GM04503 (cell line): Measurements from ENCODE around the gene ASCL2.

Experiments
- DNase-seq: peaks from one replicate; pipeline ENCODE4 v3.0.0-alpha.2; 2012; ENCODE audit warnings: low read depth

The ASCL2 gene

GRCh38 chr11:2270322-2271076 is at the start of gene ASCL2:
Gene ASCL2 (minus strand): TSS chr11:2270588. CDS start chr11:2270332, 256 bp downstream.
- DNase-seq, result no peak

- DNase-seq, result no peak
These were observed 49.5 kb upstream of the ASCL2 start for GRCh38 chr11:2319791-2320472.

GRCh38 chr11:2318707-2319106 is 48.3 kb upstream of the ASCL2 start:
- no peak for DNase-seq

- DNase-seq, result no peak
These were observed 47.7 kb upstream of the ASCL2 start for GRCh38 chr11:2318123-2318522.

- no peak for DNase-seq
These were observed 47.1 kb upstream of the ASCL2 start for GRCh38 chr11:2317354-2318050.

GRCh38 chr11:2316963-2317244 is 46.5 kb upstream of the ASCL2 start:
- DNase-seq, result no peak

GRCh38 chr11:2316169-2316962 is 46.0 kb upstream of the ASCL2 start:
- no peak for DNase-seq

GRCh38 chr11:2315395-2316168 is 45.2 kb upstream of the ASCL2 start:
- no peak for DNase-seq

- peak; percentile 40 for DNase-seq
These were observed 44.4 kb upstream of the ASCL2 start for GRCh38 chr11:2314525-2315394.

GRCh38 chr11:2314136-2314524 is 43.7 kb upstream of the ASCL2 start:
- no peak for DNase-seq

- DNase-seq, result no peak
These were observed 42.9 kb upstream of the ASCL2 start for GRCh38 chr11:2313051-2313951.

- DNase-seq, result peak; percentile 43
These were observed 42.0 kb upstream of the ASCL2 start for GRCh38 chr11:2312232-2313042.

GRCh38 chr11:2311353-2312133 is 41.2 kb upstream of the ASCL2 start:
- DNase-seq, result no peak

- DNase-seq, result no peak
These were observed 40.5 kb upstream of the ASCL2 start for GRCh38 chr11:2310786-2311352.

GRCh38 chr11:2310073-2310785 is 39.8 kb upstream of the ASCL2 start:
- no peak for DNase-seq

GRCh38 chr11:2309251-2310072 is 39.1 kb upstream of the ASCL2 start:
- no peak for DNase-seq
